ENCODE data around the gene RCBTB1.
"Not testable (repeated sequence)": the region's sequence is repeated elsewhere in the genome, so short reads cannot be mapped to it uniquely, and the experiment has no call there.

RCBTB1 gene

GRCh38 chr13:49498206-49498605 is 87.2 kb downstream of the RCBTB1 start:
- Histone ChIP-seq H3K4me1 (ENCODE audit: low read length) (peaks cover 22% of the 10 kb centered on the region), H3K27me3 (ENCODE audit: low read depth, low read length) (no peaks in the 10 kb centered on the region), H4K20me1 (ENCODE audit: insufficient read depth, low read length) (no peaks in the 10 kb centered on the region; the same call in 1 of the 2 replicates), H3K79me2 (ENCODE audit: low read length) (no peaks in the 10 kb centered on the region; the same call in 1 of the 2 replicates), H3K36me3 (replicated peaks; ENCODE audit: low read depth, low read length) (peaks cover 34% of the 10 kb centered on the region), H2AFZ (ENCODE audit: low read depth, low read length) (no peak overlapping the region), H3K9me3 (ENCODE audit: insufficient read depth, low read length) (no peaks in the 10 kb centered on the region), H3K9ac (ENCODE audit: low read length) (no peak overlapping the region), H3K27ac (ENCODE audit: low read length) (no peak overlapping the region), H3K4me3 (ENCODE audit: low read length) (no peak overlapping the region), H3K4me2 (ENCODE audit: low read length) (no peak overlapping the region)
- TF ChIP-seq, protein P1, sequence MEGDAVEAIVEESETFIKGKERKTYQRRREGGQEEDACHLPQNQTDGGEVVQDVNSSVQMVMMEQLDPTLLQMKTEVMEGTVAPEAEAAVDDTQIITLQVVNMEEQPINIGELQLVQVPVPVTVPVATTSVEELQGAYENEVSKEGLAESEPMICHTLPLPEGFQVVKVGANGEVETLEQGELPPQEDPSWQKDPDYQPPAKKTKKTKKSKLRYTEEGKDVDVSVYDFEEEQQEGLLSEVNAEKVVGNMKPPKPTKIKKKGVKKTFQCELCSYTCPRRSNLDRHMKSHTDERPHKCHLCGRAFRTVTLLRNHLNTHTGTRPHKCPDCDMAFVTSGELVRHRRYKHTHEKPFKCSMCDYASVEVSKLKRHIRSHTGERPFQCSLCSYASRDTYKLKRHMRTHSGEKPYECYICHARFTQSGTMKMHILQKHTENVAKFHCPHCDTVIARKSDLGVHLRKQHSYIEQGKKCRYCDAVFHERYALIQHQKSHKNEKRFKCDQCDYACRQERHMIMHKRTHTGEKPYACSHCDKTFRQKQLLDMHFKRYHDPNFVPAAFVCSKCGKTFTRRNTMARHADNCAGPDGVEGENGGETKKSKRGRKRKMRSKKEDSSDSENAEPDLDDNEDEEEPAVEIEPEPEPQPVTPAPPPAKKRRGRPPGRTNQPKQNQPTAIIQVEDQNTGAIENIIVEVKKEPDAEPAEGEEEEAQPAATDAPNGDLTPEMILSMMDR (IDR thresholded peaks at IDR 0.05; ENCODE audit: low read depth, low read length) = no peak
- TF ChIP-seq EZH2phosphoT487 (IDR thresholded peaks at IDR 0.05; ENCODE audit: low read depth) = no peak

DNA sequence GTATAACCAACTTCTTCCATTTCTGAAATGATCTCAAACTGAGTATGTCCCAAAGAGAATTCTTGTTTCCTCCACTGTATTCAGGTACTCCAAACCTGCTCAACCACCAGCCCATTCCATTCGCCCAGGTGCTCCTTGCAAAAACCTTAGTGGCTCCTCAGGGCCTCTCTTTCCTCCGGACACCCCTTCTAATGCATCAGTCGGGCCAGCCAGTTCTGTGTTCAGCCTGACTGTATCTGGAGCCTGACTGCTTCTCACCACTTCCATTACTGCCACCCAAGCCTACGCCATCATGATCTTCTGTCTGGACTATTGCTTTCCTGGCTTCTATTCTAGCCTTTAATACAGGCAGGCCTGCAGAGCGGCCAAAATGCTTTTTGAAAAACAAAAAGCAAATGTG is 88.1 kb downstream of the RCBTB1 start:
- H3K27me3 ChIP-seq (ENCODE audit: low read depth, low read length) = no peaks in the 10 kb centered on the region
- H3K36me3 ChIP-seq (replicated peaks; ENCODE audit: low read depth, low read length) = peaks cover 27% of the 10 kb centered on the region
- H3K9me3 ChIP-seq (ENCODE audit: insufficient read depth, low read length) = no peaks in the 10 kb centered on the region
- H2AFZ ChIP-seq (ENCODE audit: low read depth, low read length) = no peak overlapping the region
- H3K4me2 ChIP-seq (ENCODE audit: low read length) = peak overlapping the region; percentile 88; the same call in 1 of the 2 replicates
- H3K9ac ChIP-seq (ENCODE audit: low read length) = no peak overlapping the region
- H3K4me1 ChIP-seq (ENCODE audit: low read length) = peaks cover 22% of the 10 kb centered on the region
- H4K20me1 ChIP-seq (ENCODE audit: insufficient read depth, low read length) = no peaks in the 10 kb centered on the region; the same call in 1 of the 2 replicates
- no peak overlapping the region for H3K4me3 ChIP-seq (ENCODE audit: low read length)
- H3K79me2 ChIP-seq (ENCODE audit: low read length) = no peaks in the 10 kb centered on the region; the same call in 1 of the 2 replicates
- 0 out of 2 replicates have a peak overlapping the region, but pooled peaks have one; percentile 8 for H3K27ac ChIP-seq (ENCODE audit: low read length)
- TF ChIP-seq EZH2phosphoT487 (IDR thresholded peaks at IDR 0.05; ENCODE audit: low read depth) = no peak

DNA sequence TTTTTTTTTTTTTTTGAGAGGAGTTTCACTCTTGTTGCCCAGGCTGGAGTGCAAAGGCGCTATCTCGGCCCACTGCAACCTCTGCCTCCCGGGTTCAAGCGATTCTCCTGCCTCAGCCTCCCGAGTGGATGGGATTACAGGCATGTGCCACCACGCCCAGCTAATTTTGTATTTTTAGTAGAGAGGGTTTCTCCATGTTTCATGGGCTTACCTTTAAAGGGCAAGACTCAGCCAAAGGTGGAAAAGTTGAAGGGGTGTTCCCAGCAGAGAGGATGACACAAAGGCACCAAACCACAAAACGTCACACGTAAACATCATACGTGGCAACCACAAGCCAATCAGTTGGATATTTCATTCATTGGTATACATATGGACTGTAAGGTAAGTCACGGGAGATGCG is 88.5 kb downstream of the RCBTB1 start:
- peak overlapping the region; percentile 87 for H3K4me3 ChIP-seq (ENCODE audit: low read length)
- not testable (repeated sequence) for H4K20me1 ChIP-seq (ENCODE audit: insufficient read depth, low read length); H3K79me2 ChIP-seq (ENCODE audit: low read length); H2AFZ ChIP-seq (ENCODE audit: low read depth, low read length); H3K27me3 ChIP-seq (ENCODE audit: low read depth, low read length); H3K9ac ChIP-seq (ENCODE audit: low read length); H3K9me3 ChIP-seq (ENCODE audit: insufficient read depth, low read length)
- peaks cover 22% of the 10 kb centered on the region for H3K4me1 ChIP-seq (ENCODE audit: low read length)
- peak overlapping the region; percentile 88 for H3K4me2 ChIP-seq (ENCODE audit: low read length)
- peak overlapping the region; percentile 79; the same call in 1 of the 2 replicates for H3K27ac ChIP-seq (ENCODE audit: low read length)
- H3K36me3 ChIP-seq (replicated peaks; ENCODE audit: low read depth, low read length) = peaks cover 27% of the 10 kb centered on the region

- Histone ChIP-seq H3K79me2 (ENCODE audit: low read length) (no peaks in the 10 kb centered on the region; the same call in 1 of the 2 replicates), H3K9me3 (ENCODE audit: insufficient read depth, low read length) (no peaks in the 10 kb centered on the region), H3K27me3 (ENCODE audit: low read depth, low read length) (no peaks in the 10 kb centered on the region), H3K27ac (ENCODE audit: low read length) (peak within 1 kb of the TSS; percentile 79), H4K20me1 (ENCODE audit: insufficient read depth, low read length) (no peaks in the 10 kb centered on the region; the same call in 1 of the 2 replicates), H3K4me3 (ENCODE audit: low read length) (peak within 1 kb of the TSS; percentile 87), H2AFZ (ENCODE audit: low read depth, low read length) (peak within 1 kb of the TSS; percentile 29), H3K36me3 (replicated peaks; ENCODE audit: low read depth, low read length) (peaks cover 27% of the 10 kb centered on the region), H3K9ac (ENCODE audit: low read length) (peak within 1 kb of the TSS; percentile 77), H3K4me1 (ENCODE audit: low read length) (peaks cover 22% of the 10 kb centered on the region), H3K4me2 (ENCODE audit: low read length) (peak within 1 kb of the TSS; percentile 88)
- TF ChIP-seq, protein P1 (IDR thresholded peaks at IDR 0.05; ENCODE audit: low read depth, low read length) = peak; percentile 24
- no peak for TF ChIP-seq EZH2phosphoT487 (IDR thresholded peaks at IDR 0.05; ENCODE audit: low read depth)
Measured at GRCh38 chr13:49495783-49496762, 89.3 kb downstream of the RCBTB1 start, which contains the start of gene PHF11. PHF11 (plus strand) TSS chr13:49495953; CDS start chr13:49496002, 49 bp downstream.

Data from OCI-LY3 (cell line).